ENCODE data around the gene ZNF586. TPM values are rescaled to one million over a fixed set of nuclear protein-coding genes. Genes with fewer than 3 reads are reported as not detected.

Gene ZNF586
- total RNA-seq, 6 experiments from 2014 or later, result 6.4 to 8.8 (median 6.9) TPM

- H3K36me3 Mint-ChIP-seq (ENCODE audit: low read depth), result peaks cover 19% of the 10 kb centered on the region
- peaks cover 31% of the 10 kb centered on the region for H3K4me1 Mint-ChIP-seq (ENCODE audit: low read depth)
- TF ChIP-seq, protein P1, sequence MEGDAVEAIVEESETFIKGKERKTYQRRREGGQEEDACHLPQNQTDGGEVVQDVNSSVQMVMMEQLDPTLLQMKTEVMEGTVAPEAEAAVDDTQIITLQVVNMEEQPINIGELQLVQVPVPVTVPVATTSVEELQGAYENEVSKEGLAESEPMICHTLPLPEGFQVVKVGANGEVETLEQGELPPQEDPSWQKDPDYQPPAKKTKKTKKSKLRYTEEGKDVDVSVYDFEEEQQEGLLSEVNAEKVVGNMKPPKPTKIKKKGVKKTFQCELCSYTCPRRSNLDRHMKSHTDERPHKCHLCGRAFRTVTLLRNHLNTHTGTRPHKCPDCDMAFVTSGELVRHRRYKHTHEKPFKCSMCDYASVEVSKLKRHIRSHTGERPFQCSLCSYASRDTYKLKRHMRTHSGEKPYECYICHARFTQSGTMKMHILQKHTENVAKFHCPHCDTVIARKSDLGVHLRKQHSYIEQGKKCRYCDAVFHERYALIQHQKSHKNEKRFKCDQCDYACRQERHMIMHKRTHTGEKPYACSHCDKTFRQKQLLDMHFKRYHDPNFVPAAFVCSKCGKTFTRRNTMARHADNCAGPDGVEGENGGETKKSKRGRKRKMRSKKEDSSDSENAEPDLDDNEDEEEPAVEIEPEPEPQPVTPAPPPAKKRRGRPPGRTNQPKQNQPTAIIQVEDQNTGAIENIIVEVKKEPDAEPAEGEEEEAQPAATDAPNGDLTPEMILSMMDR (IDR thresholded peaks at IDR 0.05), result no peak
- peak overlapping the region; percentile 97 for H3K4me3 Mint-ChIP-seq
- peaks cover 4% of the 10 kb centered on the region; the same call in 1 of the 2 replicates for H3K27me3 Mint-ChIP-seq (ENCODE audit: insufficient read depth)
- no peak for DNase-seq
- no peaks in the 10 kb centered on the region for H3K9me3 Mint-ChIP-seq
- H3K27ac Mint-ChIP-seq, result peak overlapping the region; percentile 82; the same call in 1 of the 2 replicates
Observed at GRCh38 chr19:57815247-57816075, 46.0 kb downstream of the ZNF586 start.

GRCh38 chr19:57816652-57817051 lies 47.2 kb downstream of the ZNF586 start:
- DNase-seq, result no peak
- TF ChIP-seq, protein P1 (IDR thresholded peaks at IDR 0.05), result no peak
- H3K4me3 Mint-ChIP-seq, result no peak overlapping the region
- H3K27me3 Mint-ChIP-seq (ENCODE audit: insufficient read depth), result peaks cover 4% of the 10 kb centered on the region; the same call in 1 of the 2 replicates
- H3K9me3 Mint-ChIP-seq, result no peaks in the 10 kb centered on the region
- no peak overlapping the region for H3K27ac Mint-ChIP-seq
- H3K4me1 Mint-ChIP-seq (ENCODE audit: low read depth), result peaks cover 39% of the 10 kb centered on the region
- H3K36me3 Mint-ChIP-seq (ENCODE audit: low read depth), result peaks cover 26% of the 10 kb centered on the region

GRCh38 chr19:57817976-57818375 lies 48.5 kb downstream of the ZNF586 start:
- 0 out of 2 replicates have a peak overlapping the region, but pooled peaks have one; percentile 91 for H3K27ac Mint-ChIP-seq
- no peak overlapping the region for H3K4me3 Mint-ChIP-seq

DNA sequence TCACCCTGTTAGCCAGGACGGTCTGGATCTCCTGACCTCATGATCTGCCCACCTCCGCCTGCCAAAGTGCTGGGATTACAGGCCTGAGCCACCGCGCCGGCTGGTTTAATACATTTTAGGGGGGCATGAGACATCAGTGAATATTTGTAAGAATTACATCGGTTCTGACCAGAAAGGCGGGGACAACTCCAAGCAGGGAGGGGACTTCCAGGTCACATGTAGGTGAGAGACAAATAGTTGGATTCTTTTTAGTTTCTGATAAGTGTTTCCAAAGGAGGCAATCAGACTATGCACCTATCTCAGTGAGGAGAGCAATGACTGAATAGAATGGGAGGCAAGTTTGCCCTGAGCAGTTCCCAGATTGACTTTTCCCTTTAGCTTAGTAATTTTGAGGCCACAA lies 48.9 kb downstream of the ZNF586 start:
- H3K4me1 Mint-ChIP-seq (ENCODE audit: low read depth), result peaks cover 45% of the 10 kb centered on the region
- peaks cover 31% of the 10 kb centered on the region for H3K36me3 Mint-ChIP-seq (ENCODE audit: low read depth)
- H3K4me3 Mint-ChIP-seq, result peak overlapping the region; percentile 97
- TF ChIP-seq, protein P1 (IDR thresholded peaks at IDR 0.05), result no peak
- peak overlapping the region; percentile 91 for H3K27ac Mint-ChIP-seq
- H3K27me3 Mint-ChIP-seq (ENCODE audit: insufficient read depth), result peaks cover 4% of the 10 kb centered on the region; the same call in 1 of the 2 replicates
- no peak for DNase-seq
- H3K9me3 Mint-ChIP-seq, result no peaks in the 10 kb centered on the region

More at GRCh38 chr19:57817976-57818375, 48.5 kb downstream of the ZNF586 start:
- H3K9me3 Mint-ChIP-seq, result no peaks in the 10 kb centered on the region
- H3K36me3 Mint-ChIP-seq (ENCODE audit: low read depth), result peaks cover 29% of the 10 kb centered on the region
- DNase-seq, result no peak
- TF ChIP-seq, protein P1 (IDR thresholded peaks at IDR 0.05), result no peak
- peaks cover 4% of the 10 kb centered on the region; the same call in 1 of the 2 replicates for H3K27me3 Mint-ChIP-seq (ENCODE audit: insufficient read depth)
- H3K4me1 Mint-ChIP-seq (ENCODE audit: low read depth), result peaks cover 45% of the 10 kb centered on the region

GRCh38 chr19:57819475-57820148 lies 50.1 kb downstream of the ZNF586 start:
- DNase-seq, result peak; percentile 93
- TF ChIP-seq, protein P1 (IDR thresholded peaks at IDR 0.05), result peak; percentile 30
- H3K27ac Mint-ChIP-seq, result peak overlapping the region; percentile 91
- H3K4me1 Mint-ChIP-seq (ENCODE audit: low read depth), result peaks cover 42% of the 10 kb centered on the region
- peak overlapping the region; percentile 97 for H3K4me3 Mint-ChIP-seq
- H3K9me3 Mint-ChIP-seq, result no peaks in the 10 kb centered on the region
- peaks cover under 1% of the 10 kb centered on the region; the same call in 1 of the 2 replicates for H3K27me3 Mint-ChIP-seq (ENCODE audit: insufficient read depth)
- H3K36me3 Mint-ChIP-seq (ENCODE audit: low read depth), result peaks cover 35% of the 10 kb centered on the region
